ENCODE measurements around the gene CAMP. TPM values are rescaled to one million over a fixed set of nuclear protein-coding genes. Genes with fewer than 3 reads are reported as not detected.
"Not testable (repeated sequence)": the region's sequence is repeated elsewhere in the genome, so short reads cannot be mapped to it uniquely, and the experiment has no call there.

The CAMP gene
- total RNA-seq, 3 donors from 2014 or later = not detected

DNA sequence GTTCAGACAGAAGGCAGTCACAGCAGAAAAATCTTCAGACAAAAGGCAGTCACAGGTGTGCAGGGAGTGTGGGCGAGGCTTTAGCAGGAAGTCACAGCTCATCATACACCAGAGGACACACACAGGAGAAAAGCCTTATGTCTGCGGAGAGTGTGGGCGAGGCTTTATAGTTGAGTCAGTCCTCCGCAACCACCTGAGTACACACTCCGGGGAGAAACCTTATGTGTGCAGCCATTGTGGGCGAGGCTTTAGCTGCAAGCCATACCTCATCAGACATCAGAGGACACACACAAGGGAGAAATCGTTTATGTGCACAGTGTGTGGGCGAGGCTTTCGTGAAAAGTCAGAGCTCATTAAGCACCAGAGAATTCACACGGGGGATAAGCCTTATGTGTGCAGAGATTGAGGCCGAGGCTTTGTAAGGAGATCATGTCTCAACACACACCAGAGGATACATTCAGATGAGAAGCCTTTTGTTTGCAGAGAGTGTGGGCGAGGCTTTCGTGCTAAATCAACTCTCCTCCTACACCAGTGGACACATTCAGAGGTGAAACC lies 45.2 kb downstream of the CAMP start:
- Histone ChIP-seq H3K4me3 (no peak overlapping the region), H3K4me1 (ENCODE audit: low read depth) (peaks cover 19% of the 10 kb centered on the region), H3K9me3 (no peaks in the 10 kb centered on the region), H3K36me3 (ENCODE audit: low read depth) (no peaks in the 10 kb centered on the region)
- TF ChIP-seq, protein P1, sequence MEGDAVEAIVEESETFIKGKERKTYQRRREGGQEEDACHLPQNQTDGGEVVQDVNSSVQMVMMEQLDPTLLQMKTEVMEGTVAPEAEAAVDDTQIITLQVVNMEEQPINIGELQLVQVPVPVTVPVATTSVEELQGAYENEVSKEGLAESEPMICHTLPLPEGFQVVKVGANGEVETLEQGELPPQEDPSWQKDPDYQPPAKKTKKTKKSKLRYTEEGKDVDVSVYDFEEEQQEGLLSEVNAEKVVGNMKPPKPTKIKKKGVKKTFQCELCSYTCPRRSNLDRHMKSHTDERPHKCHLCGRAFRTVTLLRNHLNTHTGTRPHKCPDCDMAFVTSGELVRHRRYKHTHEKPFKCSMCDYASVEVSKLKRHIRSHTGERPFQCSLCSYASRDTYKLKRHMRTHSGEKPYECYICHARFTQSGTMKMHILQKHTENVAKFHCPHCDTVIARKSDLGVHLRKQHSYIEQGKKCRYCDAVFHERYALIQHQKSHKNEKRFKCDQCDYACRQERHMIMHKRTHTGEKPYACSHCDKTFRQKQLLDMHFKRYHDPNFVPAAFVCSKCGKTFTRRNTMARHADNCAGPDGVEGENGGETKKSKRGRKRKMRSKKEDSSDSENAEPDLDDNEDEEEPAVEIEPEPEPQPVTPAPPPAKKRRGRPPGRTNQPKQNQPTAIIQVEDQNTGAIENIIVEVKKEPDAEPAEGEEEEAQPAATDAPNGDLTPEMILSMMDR (IDR thresholded peaks at IDR 0.05) = no peak
- DNase-seq (peak; percentile 73 to 86 (median 75)), ATAC-seq (peak; percentile 96)
- intact Hi-C loops (cut with DNase I, micrococcal nuclease) = no loop called here

DNA sequence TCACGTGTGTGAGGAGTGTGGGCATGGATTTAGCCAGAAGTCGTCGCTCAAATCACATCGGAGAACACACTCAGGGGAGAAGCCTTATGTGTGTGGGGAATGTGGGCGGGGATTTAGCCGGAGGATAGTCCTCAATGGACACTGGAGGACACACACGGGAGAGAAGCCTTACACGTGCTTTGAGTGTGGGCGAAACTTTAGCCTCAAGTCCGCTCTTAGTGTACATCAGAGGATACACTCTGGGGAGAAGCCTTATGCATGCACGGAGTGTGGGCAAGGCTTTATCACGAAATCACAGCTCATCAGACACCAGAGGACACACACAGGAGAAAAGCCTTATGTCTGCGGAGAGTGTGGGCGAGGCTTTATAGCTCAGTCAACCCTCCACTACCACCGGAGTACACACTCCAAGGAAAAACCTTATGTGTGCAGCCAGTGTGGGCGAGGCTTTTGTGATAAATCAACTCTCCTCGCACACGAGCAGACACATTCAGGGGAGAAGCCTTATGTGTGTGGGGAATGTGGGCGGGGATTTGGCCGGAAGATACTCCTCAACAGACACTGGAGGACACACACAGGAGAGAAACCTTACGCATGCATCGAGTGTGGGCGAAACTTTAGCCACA lies 45.8 kb downstream of the CAMP start:
- ATAC-seq (peak; percentile 51), DNase-seq (peak in 2 of 3 donors; percentile 51 to 58)
- peaks cover 19% of the 10 kb centered on the region for H3K4me1 ChIP-seq (ENCODE audit: low read depth)
- H3K4me3 ChIP-seq = no peak overlapping the region
- intact Hi-C loops (cut with DNase I, micrococcal nuclease) = no loop called here
- no peaks in the 10 kb centered on the region for H3K9me3 ChIP-seq
- TF ChIP-seq, protein P1 (IDR thresholded peaks at IDR 0.05) = no peak
- H3K36me3 ChIP-seq (ENCODE audit: low read depth) = no peaks in the 10 kb centered on the region

DNA sequence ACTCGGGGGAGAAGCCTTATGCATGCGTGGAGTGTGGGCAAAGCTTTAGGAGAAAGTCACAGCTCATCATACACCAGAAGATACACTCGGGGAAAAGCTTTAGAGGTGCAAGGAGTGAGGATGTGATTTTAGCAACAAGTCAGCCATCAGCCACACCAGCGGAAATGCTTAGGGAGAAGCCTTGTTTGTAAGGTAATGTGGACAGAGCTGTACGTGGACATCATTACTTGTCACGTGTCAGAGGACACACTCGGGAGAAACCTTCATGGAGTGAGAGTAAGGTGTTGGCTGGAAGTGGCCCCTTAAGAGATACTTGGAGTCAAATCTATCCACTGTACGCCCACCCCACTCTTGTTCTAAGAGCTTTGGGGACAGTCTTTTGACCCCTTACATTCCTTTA lies 46.3 kb downstream of the CAMP start:
- Histone ChIP-seq H3K4me3 (no peak overlapping the region), H3K4me1 (ENCODE audit: low read depth) (peaks cover 19% of the 10 kb centered on the region), H3K36me3 (ENCODE audit: low read depth) (no peaks in the 10 kb centered on the region), H3K9me3 (no peaks in the 10 kb centered on the region)
- DNase-seq (no peak), ATAC-seq (no peak)
- TF ChIP-seq, protein P1 (IDR thresholded peaks at IDR 0.05) = no peak
- intact Hi-C loops (cut with DNase I, micrococcal nuclease) = no loop called here

DNA sequence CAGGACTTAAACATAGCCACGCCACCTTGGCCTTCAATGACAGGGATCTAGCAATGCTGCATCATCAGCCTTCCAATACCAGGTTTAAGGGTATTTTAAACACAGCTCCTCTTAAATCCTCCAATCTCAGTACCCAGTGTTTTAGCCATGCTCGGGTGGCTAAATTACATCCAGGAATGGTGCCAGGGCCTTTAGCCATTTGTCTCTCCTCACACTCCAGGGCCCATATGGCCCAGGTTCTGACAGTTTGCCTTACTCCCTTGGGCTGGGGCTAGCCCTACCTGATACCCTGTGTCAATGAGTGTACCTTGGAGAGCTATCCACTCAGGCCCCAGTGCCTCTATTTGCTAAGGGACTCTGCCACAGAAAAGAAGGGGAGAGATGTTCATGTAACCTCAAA lies 47.0 kb downstream of the CAMP start:
- DNase-seq (no peak), ATAC-seq (no peak)
- Histone ChIP-seq H3K4me3 (no peak overlapping the region), H3K36me3 (ENCODE audit: low read depth) (no peaks in the 10 kb centered on the region), H3K9me3 (no peaks in the 10 kb centered on the region), H3K4me1 (ENCODE audit: low read depth) (peaks cover 19% of the 10 kb centered on the region)
- TF ChIP-seq, protein P1 (IDR thresholded peaks at IDR 0.05) = no peak
- intact Hi-C loops (cut with DNase I, micrococcal nuclease) = loop anchor here in 1 of 2 donors (5.0 to 10.0 kb wide), 2 partner anchors 167 to 284 kb away; partner anchors contain the start of gene PFKFB4

DNA sequence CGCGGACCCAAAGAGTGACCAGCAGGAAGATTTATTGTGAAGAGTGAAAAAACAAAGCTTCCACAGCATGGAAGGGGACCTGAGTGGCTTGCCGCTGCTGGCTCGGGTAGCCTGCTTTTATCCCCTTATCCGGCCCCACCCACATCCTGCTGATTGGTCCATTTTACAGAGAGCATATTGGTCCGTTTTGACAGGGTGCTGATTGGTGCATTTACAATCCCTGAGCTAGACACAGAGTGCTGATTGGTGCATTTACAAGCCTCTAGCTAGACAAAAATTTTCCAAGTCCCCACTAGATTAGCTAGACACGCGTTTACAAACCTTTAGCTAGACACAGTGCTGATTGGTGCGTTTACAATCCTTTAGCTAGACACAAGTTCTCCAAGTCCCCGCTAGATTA lies 47.9 kb downstream of the CAMP start:
- H3K9me3 ChIP-seq; H3K36me3 ChIP-seq (ENCODE audit: low read depth); H3K4me3 ChIP-seq; DNase-seq; ATAC-seq: not testable (repeated sequence)
- peaks cover 19% of the 10 kb centered on the region for H3K4me1 ChIP-seq (ENCODE audit: low read depth)
- intact Hi-C loops (cut with DNase I, micrococcal nuclease) = loop anchor here in 1 of 2 donors (5.0 to 10.0 kb wide), 2 partner anchors 166 to 284 kb away; partner anchors contain the start of gene PFKFB4

DNA sequence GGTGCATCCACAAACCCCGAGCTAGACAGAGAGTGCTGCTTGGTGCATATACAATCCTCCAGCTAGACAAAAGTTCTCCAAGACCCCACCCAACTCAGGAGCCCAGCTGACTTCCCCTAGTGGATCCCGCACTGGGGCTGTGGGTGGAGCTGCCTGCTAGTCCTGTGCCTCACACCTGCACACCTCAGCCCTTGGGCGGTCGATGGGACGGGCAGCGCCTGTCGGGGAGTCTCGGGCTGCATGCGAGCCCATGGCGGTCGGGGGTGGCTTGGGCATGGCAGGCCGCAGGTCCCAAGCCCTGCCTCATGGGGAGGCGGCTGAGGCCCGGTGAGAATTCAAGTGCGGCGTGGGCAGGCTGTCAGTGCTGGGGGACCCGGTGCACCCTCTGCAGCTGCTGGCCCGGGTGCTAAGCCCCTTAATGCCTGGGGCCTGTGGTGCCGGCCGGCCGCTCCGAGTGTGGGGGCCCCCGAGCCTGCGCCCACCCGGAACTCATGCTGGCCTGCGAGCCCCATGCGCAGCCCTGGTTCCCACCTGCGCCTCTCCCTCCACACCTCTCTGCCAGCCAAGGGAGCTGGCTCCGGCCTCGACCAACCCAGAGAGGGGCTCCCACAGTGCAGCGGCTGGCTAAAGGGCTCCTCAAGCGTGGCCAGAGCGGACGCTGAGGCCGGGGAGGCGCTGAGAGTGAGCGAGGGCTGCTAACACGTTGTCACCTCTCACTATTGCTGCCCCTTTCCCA lies 48.6 kb downstream of the CAMP start:
- ATAC-seq = no peak
- Histone ChIP-seq H3K4me1 (ENCODE audit: low read depth) (peaks cover 19% of the 10 kb centered on the region), H3K9me3 (no peaks in the 10 kb centered on the region), H3K36me3 (ENCODE audit: low read depth) (no peaks in the 10 kb centered on the region), H3K4me3 (no peak overlapping the region)
- no peak for DNase-seq
- TF ChIP-seq, protein P1 (IDR thresholded peaks at IDR 0.05) = no peak
- intact Hi-C loops (cut with DNase I, micrococcal nuclease) = loop anchor here in 1 of 2 donors (5.0 to 10.0 kb wide), 2 partner anchors 165 to 283 kb away; partner anchors contain the start of gene PFKFB4
